Stimulated activated memory B cell treated with anti-CD40 and anti-IgM and Interleukin-4, amounts not matched to agents 10 μg/mL and 1 μg/mL and 100 μg/mL, for 72 hours (primary cell): ENCODE data around the gene DNAH10.
"Not testable (repeated sequence)": the region's sequence is repeated elsewhere in the genome, so short reads cannot be mapped to it uniquely, and the experiment has no call there.

Experiments used
- ATAC-seq: fragments of 150-1000 bp; cut with Tn5 transposase; 2 replicates; pipeline ENCODE4 v1.10.0; 2021
- H3K27ac Mint-ChIP-seq: one replicate; pipeline ENCODE4 v1.8.0; 2022; ENCODE audit warnings: mild to moderate bottlenecking, mixed read lengths
- H3K27me3 Mint-ChIP-seq: one replicate; pipeline ENCODE4 v1.8.0; 2022; ENCODE audit warnings: mixed read lengths
- H3K36me3 Mint-ChIP-seq: one replicate; pipeline ENCODE4 v1.8.0; 2022; ENCODE audit warnings: mixed read lengths
- H3K4me1 Mint-ChIP-seq: one replicate; pipeline ENCODE4 v1.8.0; 2022; ENCODE audit warnings: mixed read lengths
- H3K4me3 Mint-ChIP-seq: one replicate; pipeline ENCODE4 v1.8.0; 2022; ENCODE audit warnings: mild to moderate bottlenecking, moderate library complexity, mixed read lengths
- H3K9me3 Mint-ChIP-seq: one replicate; pipeline ENCODE4 v1.8.0; 2022; ENCODE audit warnings: mixed read lengths

DNAH10 gene

DNA sequence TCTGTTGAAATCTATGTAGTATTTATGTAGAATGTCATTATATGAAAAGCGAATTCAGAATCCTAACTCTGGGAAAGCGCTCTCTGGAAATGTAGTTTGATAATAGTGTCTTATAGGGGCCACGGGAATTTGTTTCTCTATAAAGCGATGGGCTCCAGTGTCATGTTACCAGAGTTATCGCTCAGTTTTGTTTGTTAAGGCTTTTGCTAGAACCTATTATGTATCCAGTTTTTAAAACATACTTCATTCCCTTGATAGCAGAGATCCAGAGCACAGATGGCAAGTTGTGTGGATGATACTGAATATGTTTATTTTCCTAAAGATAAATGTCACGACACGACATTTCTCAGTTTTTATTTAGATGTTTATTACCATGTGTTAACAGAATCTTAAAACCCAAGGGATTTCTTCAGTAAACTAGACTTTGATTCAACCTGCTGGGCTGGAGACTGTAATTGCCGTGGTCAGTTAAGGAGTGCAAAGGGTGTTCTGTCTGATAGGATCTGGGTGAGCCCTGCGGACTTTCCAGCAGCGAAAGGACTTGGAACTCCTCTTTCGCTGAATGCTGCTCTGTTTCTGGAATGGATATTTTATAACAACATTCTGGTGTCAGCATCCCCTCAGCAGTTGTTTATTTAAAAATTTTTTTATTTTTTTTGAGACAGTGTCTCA lies 1.7 kb upstream of the DNAH10 start:
- H3K4me3 Mint-ChIP-seq, result no peak overlapping the region
- no peaks in the 10 kb centered on the region for H3K9me3 Mint-ChIP-seq
- ATAC-seq, result no peak
- H3K36me3 Mint-ChIP-seq, result peaks cover 13% of the 10 kb centered on the region
- no peak overlapping the region for H3K27ac Mint-ChIP-seq
- peaks cover 7% of the 10 kb centered on the region for H3K4me1 Mint-ChIP-seq
- H3K27me3 Mint-ChIP-seq, result no peaks in the 10 kb centered on the region

DNA sequence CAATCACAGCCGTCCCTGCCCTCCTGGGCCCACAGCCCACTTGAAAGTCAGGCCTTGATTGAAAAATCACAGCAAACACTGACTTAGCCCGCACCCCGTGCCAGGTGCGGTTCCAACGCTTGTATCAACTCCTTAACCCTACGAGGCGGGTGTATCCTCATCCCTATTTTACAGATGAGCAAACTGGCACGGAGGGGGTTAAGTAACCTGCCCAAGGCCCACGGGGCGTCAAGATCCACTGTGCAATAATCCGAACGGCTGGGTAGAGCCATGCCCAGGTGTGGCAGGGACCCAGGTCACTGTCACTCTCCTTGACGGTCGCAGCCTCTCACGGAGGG lies 583 bp downstream of the DNAH10 start:
- H3K9me3 Mint-ChIP-seq, result no peaks in the 10 kb centered on the region

DNA sequence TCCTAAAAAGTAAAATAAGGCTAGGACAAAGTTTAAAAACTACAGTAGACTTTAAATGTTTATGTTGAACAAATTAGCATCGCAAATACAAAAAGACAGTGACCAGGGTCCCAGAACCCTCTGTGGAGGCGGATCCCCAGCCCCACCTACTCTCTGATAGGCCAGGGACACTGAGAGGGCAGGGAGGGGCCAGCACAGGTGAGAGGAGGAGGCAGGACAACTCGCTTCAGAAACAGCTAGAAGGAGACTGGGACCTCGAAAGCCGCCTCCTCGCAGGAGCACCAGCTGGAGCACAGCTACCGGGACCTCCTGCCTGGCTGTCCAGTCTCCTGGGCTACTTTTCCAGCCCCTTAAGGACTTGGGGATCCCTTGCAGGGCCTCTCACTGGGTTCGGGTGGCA lies 992 bp downstream of the DNAH10 start:
- H3K4me1 Mint-ChIP-seq, result peaks cover 7% of the 10 kb centered on the region
- H3K27me3 Mint-ChIP-seq, result no peaks in the 10 kb centered on the region
- no peak overlapping the region for H3K27ac Mint-ChIP-seq
- no peak for ATAC-seq
- no peak overlapping the region for H3K4me3 Mint-ChIP-seq
- peaks cover under 1% of the 10 kb centered on the region for H3K36me3 Mint-ChIP-seq
- no peaks in the 10 kb centered on the region for H3K9me3 Mint-ChIP-seq

More for the DNA sequence above, 583 bp downstream of the DNAH10 start:
- Mint-ChIP-seq H3K4me3 (peak overlapping the region; percentile 82), H3K27ac (no peak overlapping the region), H3K4me1 (peaks cover 7% of the 10 kb centered on the region), H3K27me3 (no peaks in the 10 kb centered on the region), H3K36me3 (peaks cover 5% of the 10 kb centered on the region)
- no peak for ATAC-seq

DNA sequence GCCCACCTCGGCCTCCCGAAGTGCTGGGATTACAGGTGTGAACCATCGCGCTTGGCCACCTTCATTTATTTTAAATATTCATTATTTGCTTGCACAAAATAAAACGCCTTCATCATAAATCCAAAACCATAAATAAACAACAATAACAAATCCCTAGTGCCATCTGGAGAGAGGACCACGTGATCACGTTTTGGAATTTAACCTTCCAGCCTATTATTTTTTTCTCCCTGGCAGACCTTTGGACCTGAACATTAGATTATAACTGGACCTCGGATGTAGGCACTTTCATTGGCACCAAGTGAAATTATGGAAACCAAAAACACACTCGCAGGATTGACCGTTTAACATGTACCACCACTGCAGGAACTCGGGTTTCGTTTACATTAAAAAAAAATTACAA lies 2.0 kb downstream of the DNAH10 start:
- H3K27ac Mint-ChIP-seq, result no peak overlapping the region
- ATAC-seq, result no peak
- H3K27me3 Mint-ChIP-seq, result no peaks in the 10 kb centered on the region
- peaks cover 7% of the 10 kb centered on the region for H3K4me1 Mint-ChIP-seq
- no peak overlapping the region for H3K4me3 Mint-ChIP-seq
- no peaks in the 10 kb centered on the region for H3K36me3 Mint-ChIP-seq
- H3K9me3 Mint-ChIP-seq, result no peaks in the 10 kb centered on the region

DNA sequence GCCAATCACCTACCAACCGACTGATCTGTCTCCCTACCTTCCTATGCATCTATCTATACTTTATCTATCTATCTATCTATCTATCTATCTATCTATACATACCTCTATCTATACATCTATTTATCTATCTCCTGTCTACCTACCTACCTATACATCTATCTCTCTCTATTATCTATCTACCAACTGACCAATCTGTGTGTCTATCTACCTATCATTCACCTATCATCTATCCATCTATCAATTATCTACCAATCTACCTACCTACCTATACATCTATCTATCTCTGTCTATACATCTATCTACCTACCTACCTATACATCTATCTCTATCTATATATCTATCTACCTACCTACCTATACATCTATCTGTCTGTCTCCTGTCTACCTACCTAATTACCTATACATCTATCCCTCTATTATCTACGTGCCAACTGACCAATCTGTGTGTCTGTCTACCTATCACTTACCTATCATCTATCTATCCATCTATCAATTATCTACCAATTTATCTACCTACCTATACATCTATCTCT lies 3.5 kb downstream of the DNAH10 start:
- Mint-ChIP-seq H3K27ac (no peak overlapping the region), H3K9me3 (no peaks in the 10 kb centered on the region), H3K4me3 (no peak overlapping the region), H3K27me3 (no peaks in the 10 kb centered on the region), H3K36me3 (no peaks in the 10 kb centered on the region), H3K4me1 (peaks cover 7% of the 10 kb centered on the region)
- ATAC-seq, result no peak

DNA sequence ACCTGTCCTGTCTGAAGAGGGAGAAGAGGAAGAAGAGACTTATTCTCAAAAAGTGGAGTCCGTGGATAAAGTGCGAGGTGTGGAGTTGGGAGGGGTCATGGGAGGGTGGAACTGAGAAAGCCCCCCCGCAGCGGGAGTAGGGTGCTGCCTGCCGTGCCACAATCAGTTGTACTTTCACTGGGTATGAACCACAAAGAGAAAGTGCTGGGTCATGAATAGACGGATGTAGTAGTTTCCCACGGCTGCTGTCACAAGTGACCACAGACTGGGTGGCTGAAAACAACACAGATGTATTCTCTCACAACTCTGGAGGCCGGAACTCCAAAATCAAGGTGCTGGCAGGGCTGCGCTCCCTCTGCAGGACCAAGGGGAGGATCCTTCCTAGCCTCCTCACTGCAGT lies 5.5 kb downstream of the DNAH10 start:
- Mint-ChIP-seq H3K27ac (no peak overlapping the region), H3K27me3 (no peaks in the 10 kb centered on the region), H3K4me1 (peaks cover 5% of the 10 kb centered on the region), H3K36me3 (no peaks in the 10 kb centered on the region), H3K4me3 (no peak overlapping the region), H3K9me3 (no peaks in the 10 kb centered on the region)
- peak; percentile 80 for ATAC-seq

DNA sequence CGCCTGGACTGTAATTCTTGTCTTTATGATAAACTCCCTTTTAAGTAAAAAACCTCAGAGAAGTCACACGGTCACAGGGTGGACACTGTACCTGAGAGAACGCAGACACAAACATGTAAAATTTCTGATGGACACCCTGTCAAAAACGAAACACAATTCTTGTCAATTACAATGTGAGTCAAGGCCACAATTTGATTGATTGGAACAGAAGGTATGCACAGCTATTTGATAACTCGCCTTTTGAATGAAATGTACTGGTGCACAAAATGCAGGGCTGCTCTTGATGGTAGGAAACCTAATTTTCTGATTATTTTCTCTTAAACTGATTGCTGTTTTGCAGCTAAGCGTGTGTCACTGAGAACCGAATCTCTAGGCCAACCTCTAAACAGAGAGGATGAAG lies 9.2 kb downstream of the DNAH10 start:
- Mint-ChIP-seq H3K27me3 (peaks cover 14% of the 10 kb centered on the region), H3K4me3 (no peak overlapping the region), H3K9me3 (peaks cover 8% of the 10 kb centered on the region), H3K4me1 (no peaks in the 10 kb centered on the region), H3K27ac (no peak overlapping the region), H3K36me3 (peaks cover 12% of the 10 kb centered on the region)
- ATAC-seq, result no peak

DNA sequence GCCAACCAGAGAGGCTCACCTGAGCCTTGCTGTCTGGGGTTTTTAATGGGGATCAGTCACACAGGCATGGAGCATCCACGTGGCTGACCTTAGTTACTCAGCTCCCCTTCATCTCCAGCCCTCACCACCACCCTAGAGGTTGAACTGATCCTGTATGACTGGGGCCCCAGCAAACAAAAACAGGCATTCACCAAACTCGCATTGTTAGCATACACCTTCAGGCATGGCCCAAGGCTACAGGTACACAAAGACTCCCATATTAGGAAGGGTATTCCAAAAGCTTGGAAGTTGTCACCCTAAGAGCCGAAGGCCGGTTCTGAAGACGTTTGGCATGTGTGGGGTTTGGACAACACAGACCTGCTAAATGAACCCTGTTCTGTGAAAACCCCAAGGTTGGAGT lies 10.0 kb downstream of the DNAH10 start:
- no peak for ATAC-seq
- H3K4me3 Mint-ChIP-seq, result no peak overlapping the region
- H3K36me3 Mint-ChIP-seq, result peaks cover 12% of the 10 kb centered on the region
- no peaks in the 10 kb centered on the region for H3K4me1 Mint-ChIP-seq
- peaks cover 8% of the 10 kb centered on the region for H3K9me3 Mint-ChIP-seq
- H3K27ac Mint-ChIP-seq, result no peak overlapping the region
- H3K27me3 Mint-ChIP-seq, result peaks cover 22% of the 10 kb centered on the region

DNA sequence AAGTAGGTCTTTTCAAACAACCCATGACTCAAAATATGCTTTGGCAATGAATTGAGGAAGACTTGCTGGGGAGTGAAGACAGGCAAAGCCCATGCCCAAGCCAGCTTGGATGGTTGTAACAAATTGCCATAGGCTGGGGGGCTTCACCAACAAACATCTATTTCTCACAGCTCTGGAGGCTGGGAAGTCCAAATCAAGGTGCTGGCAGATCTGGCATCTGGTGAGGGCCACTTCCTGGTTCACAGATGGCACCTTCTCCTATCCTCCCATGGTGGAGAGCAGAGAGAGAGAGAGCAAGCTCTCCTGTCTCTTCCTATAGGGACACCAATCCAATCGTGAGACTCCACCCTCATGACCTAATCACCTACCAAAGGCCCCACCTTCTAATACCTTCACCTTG lies 11.3 kb downstream of the DNAH10 start:
- Mint-ChIP-seq H3K4me3 (no peak overlapping the region), H3K36me3 (peaks cover 12% of the 10 kb centered on the region), H3K27me3 (peaks cover 26% of the 10 kb centered on the region), H3K4me1 (no peaks in the 10 kb centered on the region), H3K9me3 (peaks cover 8% of the 10 kb centered on the region), H3K27ac (no peak overlapping the region)
- no peak for ATAC-seq

DNA sequence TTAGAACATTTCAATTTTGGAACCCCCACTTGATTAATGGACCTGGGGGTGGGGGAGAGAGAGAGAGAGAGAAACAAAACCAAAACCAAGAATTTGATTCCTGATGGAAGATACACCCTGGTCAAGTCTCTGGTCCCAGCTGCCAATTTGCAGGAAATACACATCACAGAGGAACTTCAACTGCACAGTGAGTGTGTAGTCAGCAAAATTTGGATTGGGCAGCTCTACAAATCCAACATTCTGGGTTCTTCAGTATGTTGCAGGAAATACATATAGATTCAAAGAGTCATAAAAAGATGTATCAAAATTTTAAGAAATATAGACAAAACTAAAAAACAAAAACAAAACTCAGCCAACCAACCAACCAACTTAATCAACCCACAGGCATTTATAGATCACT lies 17.4 kb downstream of the DNAH10 start:
- Mint-ChIP-seq H3K4me1 (no peaks in the 10 kb centered on the region), H3K4me3 (no peak overlapping the region), H3K9me3 (peaks cover 5% of the 10 kb centered on the region), H3K27ac (no peak overlapping the region), H3K27me3 (peaks cover 34% of the 10 kb centered on the region), H3K36me3 (peaks cover 17% of the 10 kb centered on the region)
- ATAC-seq, result no peak

DNA sequence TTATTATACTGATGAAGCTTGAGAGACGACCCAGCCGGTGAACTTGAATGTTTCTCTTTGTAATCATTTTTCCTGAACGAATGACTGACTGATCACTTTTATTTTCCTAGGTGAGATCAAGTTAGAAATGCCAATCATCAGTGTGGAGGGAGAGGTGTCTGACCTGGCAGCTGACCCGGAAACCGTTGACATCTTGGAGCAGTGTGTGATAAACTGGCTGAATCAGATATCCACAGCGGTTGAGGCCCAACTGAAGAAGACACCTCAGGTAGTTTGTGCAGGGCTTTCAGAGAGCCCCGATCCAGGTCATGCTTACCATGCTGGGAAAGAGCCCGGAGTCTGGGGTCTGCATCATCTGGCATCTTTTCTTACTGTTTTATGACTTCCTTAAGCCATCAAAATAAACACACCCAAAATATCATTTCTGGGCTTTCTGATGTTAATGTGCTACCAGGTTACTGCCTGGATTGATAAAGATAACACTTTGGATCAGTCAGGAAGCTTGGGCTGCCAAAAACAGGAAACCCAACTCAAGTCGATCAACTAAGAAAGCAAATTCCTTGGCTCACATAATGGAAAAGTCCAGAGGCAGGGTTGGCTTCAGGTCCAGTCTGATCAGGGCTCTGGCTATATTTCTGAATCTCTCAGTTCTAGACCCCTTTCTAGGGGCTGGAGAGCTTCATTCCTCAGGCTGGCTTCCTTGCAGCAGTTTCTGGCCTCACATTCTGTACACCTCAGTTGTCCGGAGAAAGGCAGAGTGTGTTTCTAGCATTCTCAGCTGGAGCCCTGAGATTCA lies 21.1 kb downstream of the DNAH10 start:
- H3K4me1 Mint-ChIP-seq, result no peaks in the 10 kb centered on the region
- peaks cover 6% of the 10 kb centered on the region for H3K36me3 Mint-ChIP-seq
- no peak overlapping the region for H3K4me3 Mint-ChIP-seq
- H3K27me3 Mint-ChIP-seq, result peaks cover 9% of the 10 kb centered on the region
- H3K27ac Mint-ChIP-seq, result no peak overlapping the region
- no peaks in the 10 kb centered on the region for H3K9me3 Mint-ChIP-seq
- ATAC-seq, result no peak

DNA sequence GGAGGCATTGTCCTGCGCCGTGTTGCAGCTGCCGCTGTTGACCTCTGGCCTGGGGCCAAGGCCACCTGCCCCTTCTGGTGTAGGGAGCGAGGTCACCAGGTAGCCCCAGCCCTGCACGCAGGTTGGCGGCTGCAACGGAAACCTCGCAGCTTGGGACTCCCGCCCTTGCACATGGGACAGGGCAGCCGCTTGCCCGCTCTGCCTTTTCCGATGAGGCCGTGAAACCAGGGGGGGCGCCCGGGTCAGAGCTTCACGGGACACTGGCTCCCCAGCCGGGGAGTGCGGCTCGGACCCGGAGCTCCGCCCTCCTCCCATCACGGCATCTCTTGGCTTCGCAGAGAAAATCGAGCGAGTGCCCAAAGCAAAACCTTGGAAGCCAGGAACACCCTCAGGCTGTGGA lies 25.4 kb downstream of the DNAH10 start:
- peaks cover 3% of the 10 kb centered on the region for H3K9me3 Mint-ChIP-seq
- H3K36me3 Mint-ChIP-seq, result peaks cover 12% of the 10 kb centered on the region
- peaks cover 6% of the 10 kb centered on the region for H3K27me3 Mint-ChIP-seq
- H3K4me3 Mint-ChIP-seq, result no peak overlapping the region
- ATAC-seq, result no peak
- no peak overlapping the region for H3K27ac Mint-ChIP-seq
- H3K4me1 Mint-ChIP-seq, result no peaks in the 10 kb centered on the region

DNA sequence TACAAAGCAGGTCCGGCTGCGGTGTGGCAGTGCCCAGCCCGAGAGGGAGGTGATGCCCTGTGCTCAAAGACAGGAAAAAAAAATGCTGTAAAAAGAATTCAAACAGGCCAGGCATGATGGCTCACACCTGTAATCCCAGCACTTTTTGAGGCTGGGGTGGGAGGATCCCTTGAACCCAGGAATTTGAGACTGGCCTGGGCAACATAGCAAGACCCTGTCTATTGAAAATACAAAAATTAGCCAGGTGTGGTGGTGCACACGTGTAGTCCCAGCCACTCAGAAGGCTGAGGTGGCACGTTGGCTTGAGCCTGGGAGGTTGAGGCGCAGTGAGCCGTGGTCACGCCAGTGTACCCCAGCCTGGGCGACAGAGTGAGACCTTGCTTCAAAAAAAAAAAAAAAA lies 26.4 kb downstream of the DNAH10 start:
- H3K27ac Mint-ChIP-seq, result no peak overlapping the region
- no peaks in the 10 kb centered on the region for H3K4me1 Mint-ChIP-seq
- H3K36me3 Mint-ChIP-seq, result peaks cover 13% of the 10 kb centered on the region
- peaks cover 6% of the 10 kb centered on the region for H3K9me3 Mint-ChIP-seq
- H3K27me3 Mint-ChIP-seq, result no peaks in the 10 kb centered on the region
- H3K4me3 Mint-ChIP-seq, result no peak overlapping the region
- no peak for ATAC-seq

DNA sequence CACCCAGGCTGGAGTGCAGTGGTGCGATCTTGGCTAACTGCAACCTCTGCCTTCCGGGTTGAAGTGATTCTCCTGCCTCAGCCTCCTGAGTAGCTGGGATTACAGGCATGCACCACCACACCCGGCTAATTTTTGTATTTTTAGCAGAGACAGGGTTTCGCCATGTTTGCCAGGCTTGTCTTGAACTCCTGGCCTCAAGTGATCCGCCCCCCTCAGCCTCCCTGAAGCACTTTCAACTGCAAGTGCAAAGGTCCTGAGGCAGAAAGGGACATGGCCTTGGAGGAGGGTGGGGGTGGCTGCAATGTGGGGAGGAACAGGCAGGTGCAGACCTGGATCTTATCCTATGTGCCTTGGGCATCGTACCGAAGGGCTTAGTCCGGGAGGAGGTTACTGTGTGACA lies 27.3 kb downstream of the DNAH10 start:
- H3K27ac Mint-ChIP-seq, H3K4me1 Mint-ChIP-seq, H3K9me3 Mint-ChIP-seq, ATAC-seq, H3K4me3 Mint-ChIP-seq, H3K27me3 Mint-ChIP-seq: not testable (repeated sequence)
- H3K36me3 Mint-ChIP-seq, result peaks cover 13% of the 10 kb centered on the region

DNA sequence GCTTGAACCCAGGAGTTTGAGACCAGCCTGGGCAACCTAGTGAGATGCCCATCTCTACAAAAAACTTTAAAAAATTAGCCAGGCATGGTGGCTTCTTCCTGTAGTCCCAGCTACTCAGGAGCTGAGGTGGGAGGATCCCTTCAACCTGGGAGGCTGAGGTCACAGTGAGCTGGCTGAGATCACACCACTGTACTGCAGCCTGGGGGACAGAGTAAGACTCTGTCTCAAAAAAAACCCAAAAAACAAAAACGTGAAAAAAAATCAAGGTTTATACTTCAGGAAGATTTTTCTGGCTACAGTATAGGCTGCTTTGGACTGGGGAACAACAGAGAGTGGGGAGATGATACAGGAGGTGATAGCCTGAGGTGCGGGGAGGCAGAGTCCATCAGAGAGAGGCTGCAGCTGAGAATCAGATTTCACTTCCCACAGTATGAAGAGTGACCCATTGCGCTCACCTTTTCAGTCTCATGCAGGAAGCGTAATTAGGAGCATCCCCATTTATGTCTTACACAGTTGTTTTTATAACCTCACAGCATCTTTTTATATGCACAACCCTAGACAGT lies 28.9 kb downstream of the DNAH10 start:
- Mint-ChIP-seq H3K4me3 (no peak overlapping the region), H3K4me1 (no peaks in the 10 kb centered on the region), H3K27me3 (no peaks in the 10 kb centered on the region), H3K27ac (no peak overlapping the region), H3K9me3 (peaks cover 6% of the 10 kb centered on the region), H3K36me3 (peaks cover 13% of the 10 kb centered on the region)
- ATAC-seq, result peak; percentile 54

DNA sequence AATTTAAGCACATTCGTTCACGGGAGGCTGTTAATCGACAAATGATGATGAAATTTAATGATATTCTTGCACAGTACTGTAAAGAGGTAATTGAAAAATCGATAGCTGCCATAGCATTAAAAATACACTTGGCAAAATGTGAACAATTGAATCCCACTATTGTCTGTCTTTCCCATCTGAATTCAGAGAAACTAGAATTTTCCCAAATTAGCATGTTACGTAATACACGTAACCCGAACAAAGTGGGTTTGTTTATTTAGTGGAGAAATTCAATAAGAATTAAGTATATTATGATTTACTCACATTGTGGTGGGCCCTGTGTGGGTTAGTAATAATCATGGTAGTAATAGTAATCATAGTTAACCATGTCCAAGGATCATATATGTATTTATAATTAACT lies 31.9 kb downstream of the DNAH10 start:
- H3K27me3 Mint-ChIP-seq, result no peaks in the 10 kb centered on the region
- H3K27ac Mint-ChIP-seq, result no peak overlapping the region
- no peak overlapping the region for H3K4me3 Mint-ChIP-seq

More for the DNA sequence above, 31.9 kb downstream of the DNAH10 start:
- no peak for ATAC-seq
- no peaks in the 10 kb centered on the region for H3K4me1 Mint-ChIP-seq
- H3K9me3 Mint-ChIP-seq, result peaks cover 6% of the 10 kb centered on the region
- H3K36me3 Mint-ChIP-seq, result peaks cover 13% of the 10 kb centered on the region
